22Rv1 (cell line): ENCODE measurements around the gene FBRSL1.

Experiments
- CTCF ChIP-seq: fragments of 450-650 bp; IDR thresholded peaks from 2 replicates; pipeline ENCODE4 v1.5.1; 2017; ENCODE audit warnings: mild to moderate bottlenecking
- ZFX ChIP-seq: fragments of 450-650 bp; IDR thresholded peaks from 2 replicates; pipeline ENCODE4 v1.6.1; 2017; ENCODE audit warnings: antibody characterized with exemption, borderline replicate concordance

DNA sequence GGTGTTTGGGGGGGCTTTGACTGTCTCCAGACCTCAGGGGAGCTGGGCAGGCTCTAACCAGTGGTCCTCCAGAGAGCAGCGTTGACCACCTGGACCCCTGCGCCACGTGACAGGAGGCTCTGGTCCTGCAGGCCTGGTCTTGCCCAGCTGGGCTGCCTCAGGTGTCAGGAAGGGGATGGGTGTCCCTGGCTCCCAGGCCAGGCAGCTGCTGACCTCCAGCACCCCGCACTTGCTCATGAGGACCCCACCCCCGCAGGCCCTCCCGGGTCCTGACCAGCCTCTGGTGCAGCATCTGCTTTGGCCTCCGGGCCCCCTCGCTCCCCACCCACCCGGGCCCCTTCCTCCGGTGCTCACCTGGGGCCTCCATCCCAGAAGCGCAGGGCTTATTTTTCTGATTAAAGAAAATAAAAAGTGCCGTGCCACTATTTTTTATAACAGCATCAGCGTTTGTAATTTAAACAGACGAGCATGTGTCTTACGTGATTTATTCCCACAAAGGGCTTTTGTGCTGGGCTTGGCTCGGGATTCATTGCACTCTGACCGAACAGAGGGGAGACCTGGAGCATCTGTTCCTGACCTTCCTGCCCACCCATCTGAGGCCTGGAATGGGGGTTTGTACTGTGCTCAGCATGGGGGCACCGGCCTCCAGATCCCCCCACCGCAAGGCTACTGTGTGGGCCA, 21.7 kb downstream of the FBRSL1 start:
- no peak for TF ChIP-seq CTCF
- no peak for TF ChIP-seq ZFX
